ENCODE data around the gene KNOP1. TPM values are rescaled to one million over a fixed set of nuclear protein-coding genes. Genes with fewer than 3 reads are reported as not detected.
"Not testable (repeated sequence)": the region's sequence is repeated elsewhere in the genome, so short reads cannot be mapped to it uniquely, and the experiment has no call there.

KNOP1 gene
- total RNA-seq, 1 experiment from 2014 or later: 24.5 TPM

DNA sequence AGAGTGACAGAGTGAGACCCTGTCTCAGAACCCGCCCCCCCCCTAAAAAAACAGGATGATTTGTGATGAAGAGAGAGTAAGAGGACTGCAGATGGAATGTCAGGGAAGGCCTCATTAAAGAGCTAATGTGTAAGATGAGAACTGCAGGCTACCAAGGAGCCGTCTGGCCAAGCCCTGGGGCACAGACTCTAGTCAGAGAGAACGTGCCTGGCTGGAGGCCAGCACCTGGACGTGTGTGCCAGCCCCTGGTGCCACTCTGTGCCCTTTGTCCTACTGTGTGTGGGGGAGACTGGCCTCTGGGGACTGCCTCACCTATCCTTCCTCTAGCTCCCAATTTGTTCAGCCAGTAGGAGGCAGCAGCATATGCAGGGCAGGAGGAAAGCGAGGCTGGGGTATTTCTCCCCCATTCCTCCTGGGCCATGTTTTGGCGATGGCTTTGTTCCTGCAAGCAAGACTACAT lies 37.1 kb downstream of the KNOP1 start:
- Mint-ChIP-seq H3K4me1 (ENCODE audit: insufficient read depth, unreplicated experiment) (peaks cover 8% of the 10 kb centered on the region), H3K4me3 (ENCODE audit: unreplicated experiment) (no peak overlapping the region), H3K27me3 (ENCODE audit: insufficient read depth, unreplicated experiment) (no peaks in the 10 kb centered on the region), H3K27ac (ENCODE audit: low read depth, unreplicated experiment) (no peak overlapping the region), H3K9me3 (ENCODE audit: unreplicated experiment) (no peaks in the 10 kb centered on the region), H3K36me3 (ENCODE audit: insufficient read depth, unreplicated experiment) (peaks cover 11% of the 10 kb centered on the region)
- CTCF ChIA-PET: interaction anchor here (0.6 to 1.4 kb wide), 6 partner anchors 9 to 698 kb away, joined by 3 to 5 read pairs (median 4); no protein-coding TSS in a partner anchor
- TF ChIP-seq, protein P1, sequence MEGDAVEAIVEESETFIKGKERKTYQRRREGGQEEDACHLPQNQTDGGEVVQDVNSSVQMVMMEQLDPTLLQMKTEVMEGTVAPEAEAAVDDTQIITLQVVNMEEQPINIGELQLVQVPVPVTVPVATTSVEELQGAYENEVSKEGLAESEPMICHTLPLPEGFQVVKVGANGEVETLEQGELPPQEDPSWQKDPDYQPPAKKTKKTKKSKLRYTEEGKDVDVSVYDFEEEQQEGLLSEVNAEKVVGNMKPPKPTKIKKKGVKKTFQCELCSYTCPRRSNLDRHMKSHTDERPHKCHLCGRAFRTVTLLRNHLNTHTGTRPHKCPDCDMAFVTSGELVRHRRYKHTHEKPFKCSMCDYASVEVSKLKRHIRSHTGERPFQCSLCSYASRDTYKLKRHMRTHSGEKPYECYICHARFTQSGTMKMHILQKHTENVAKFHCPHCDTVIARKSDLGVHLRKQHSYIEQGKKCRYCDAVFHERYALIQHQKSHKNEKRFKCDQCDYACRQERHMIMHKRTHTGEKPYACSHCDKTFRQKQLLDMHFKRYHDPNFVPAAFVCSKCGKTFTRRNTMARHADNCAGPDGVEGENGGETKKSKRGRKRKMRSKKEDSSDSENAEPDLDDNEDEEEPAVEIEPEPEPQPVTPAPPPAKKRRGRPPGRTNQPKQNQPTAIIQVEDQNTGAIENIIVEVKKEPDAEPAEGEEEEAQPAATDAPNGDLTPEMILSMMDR (IDR thresholded peaks at IDR 0.05; ENCODE audit: unreplicated experiment): no peak
- POLR2A ChIA-PET: interaction anchor here (0.8 kb wide), 1 partner anchor 16 kb away, joined by 3 read pairs; no protein-coding TSS in a partner anchor
- BruUV-seq (replicated peaks): no TSS peak
- peak; percentile 22 for DNase-seq (ENCODE audit: unreplicated experiment)
- intact Hi-C loops (cut with micrococcal nuclease): no loop called here

DNA sequence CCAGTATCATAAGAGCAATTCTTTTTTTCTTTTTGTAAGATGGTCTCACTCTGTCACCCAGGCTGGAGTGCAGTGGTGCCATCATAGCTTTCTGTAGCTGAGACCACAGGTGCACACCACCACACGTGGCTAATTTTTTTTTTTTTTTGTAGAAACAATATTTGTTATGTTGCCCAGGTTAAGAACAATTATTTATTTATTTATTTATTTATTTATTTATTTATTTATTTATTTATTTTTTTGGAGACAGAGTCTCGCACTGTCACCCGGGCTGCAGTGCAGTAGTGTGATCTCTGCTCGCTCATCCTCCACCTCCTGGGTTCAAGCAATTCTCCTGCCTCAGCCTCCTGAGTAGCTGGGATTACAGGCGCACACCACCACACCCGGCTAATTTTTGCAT lies 38.7 kb downstream of the KNOP1 start:
- H3K9me3 Mint-ChIP-seq (ENCODE audit: unreplicated experiment); H3K4me1 Mint-ChIP-seq (ENCODE audit: insufficient read depth, unreplicated experiment); intact Hi-C loops (cut with micrococcal nuclease); BruUV-seq (replicated peaks); H3K27ac Mint-ChIP-seq (ENCODE audit: low read depth, unreplicated experiment); H3K4me3 Mint-ChIP-seq (ENCODE audit: unreplicated experiment); H3K27me3 Mint-ChIP-seq (ENCODE audit: insufficient read depth, unreplicated experiment); POLR2A ChIA-PET; DNase-seq (ENCODE audit: unreplicated experiment): not testable (repeated sequence)
- CTCF ChIA-PET: interaction anchor here (0.9 to 1.7 kb wide), 3 partner anchors 197 to 706 kb away, joined by 3 to 5 read pairs (median 4); no protein-coding TSS in a partner anchor
- H3K36me3 Mint-ChIP-seq (ENCODE audit: insufficient read depth, unreplicated experiment): peaks cover 23% of the 10 kb centered on the region

DNA sequence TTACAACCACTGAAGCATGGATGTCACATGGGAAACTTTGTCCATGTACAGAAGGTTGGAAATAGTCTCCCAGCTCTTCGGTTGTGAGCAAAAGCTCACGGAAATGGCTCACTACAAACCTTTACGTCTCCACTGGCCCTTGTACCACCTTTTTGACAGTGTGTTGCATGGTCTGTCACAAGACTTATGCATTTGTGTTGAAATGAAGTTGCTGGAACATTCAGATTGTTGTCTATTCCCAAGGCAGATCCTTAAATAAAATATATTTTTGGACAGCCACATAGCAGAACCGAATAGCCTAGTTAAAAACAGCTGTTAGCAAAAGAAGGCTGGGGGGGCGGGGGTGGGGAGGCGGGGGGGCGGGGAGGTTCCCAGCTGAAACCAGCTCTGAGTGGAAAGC lies 39.2 kb downstream of the KNOP1 start:
- TF ChIP-seq, protein P1 (IDR thresholded peaks at IDR 0.05; ENCODE audit: unreplicated experiment): no peak
- DNase-seq (ENCODE audit: unreplicated experiment): no peak
- intact Hi-C loops (cut with micrococcal nuclease): no loop called here
- no TSS peak for BruUV-seq (replicated peaks)
- ChIA-PET POLR2A (no interaction called here), CTCF (interaction anchor here (0.9 to 1.7 kb wide), 3 partner anchors 198 to 706 kb away, joined by 3 to 5 read pairs (median 4); no protein-coding TSS in a partner anchor)
- Mint-ChIP-seq H3K27me3 (ENCODE audit: insufficient read depth, unreplicated experiment) (no peaks in the 10 kb centered on the region), H3K27ac (ENCODE audit: low read depth, unreplicated experiment) (no peak overlapping the region), H3K36me3 (ENCODE audit: insufficient read depth, unreplicated experiment) (peaks cover 27% of the 10 kb centered on the region), H3K4me1 (ENCODE audit: insufficient read depth, unreplicated experiment) (peaks cover 8% of the 10 kb centered on the region), H3K9me3 (ENCODE audit: unreplicated experiment) (no peaks in the 10 kb centered on the region), H3K4me3 (ENCODE audit: unreplicated experiment) (no peak overlapping the region)

DNA sequence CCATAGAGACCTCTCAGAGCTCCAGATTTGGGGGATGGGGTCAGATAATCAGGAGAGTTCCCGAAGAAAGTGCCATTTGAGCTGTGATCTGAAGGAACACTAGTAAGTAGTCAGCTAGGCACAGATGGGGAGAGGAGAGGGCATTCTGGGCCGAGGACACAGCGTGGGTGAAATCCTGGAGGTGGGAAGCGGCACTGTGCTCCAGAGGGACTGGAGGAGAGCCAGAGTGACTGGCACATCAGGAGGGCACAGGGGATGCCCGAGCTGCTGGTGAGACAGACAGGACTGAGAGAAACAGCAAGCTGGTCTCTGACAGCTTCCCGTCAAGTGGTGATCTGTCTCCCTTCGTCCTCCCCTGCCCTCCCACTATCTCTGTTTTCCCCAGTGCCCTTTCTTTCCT lies 40.6 kb downstream of the KNOP1 start:
- no peaks in the 10 kb centered on the region for H3K27me3 Mint-ChIP-seq (ENCODE audit: insufficient read depth, unreplicated experiment)
- intact Hi-C loops (cut with micrococcal nuclease): no loop called here
- peaks cover 41% of the 10 kb centered on the region for H3K36me3 Mint-ChIP-seq (ENCODE audit: insufficient read depth, unreplicated experiment)
- BruUV-seq (replicated peaks): no TSS peak
- TF ChIP-seq, protein P1 (IDR thresholded peaks at IDR 0.05; ENCODE audit: unreplicated experiment): no peak
- peaks cover 8% of the 10 kb centered on the region for H3K4me1 Mint-ChIP-seq (ENCODE audit: insufficient read depth, unreplicated experiment)
- CTCF ChIA-PET: interaction anchor here (0.5 to 1.1 kb wide), 3 partner anchors 12 to 116 kb away, joined by 3 to 5 read pairs (median 5); no protein-coding TSS in a partner anchor
- POLR2A ChIA-PET: no interaction called here
- no peaks in the 10 kb centered on the region for H3K9me3 Mint-ChIP-seq (ENCODE audit: unreplicated experiment)
- no peak for DNase-seq (ENCODE audit: unreplicated experiment)
- H3K4me3 Mint-ChIP-seq (ENCODE audit: unreplicated experiment): no peak overlapping the region
- H3K27ac Mint-ChIP-seq (ENCODE audit: low read depth, unreplicated experiment): no peak overlapping the region
